Fibroblast of lung (primary cell): ENCODE results near the gene DKKL1.

ENCODE experiments used
- EZH2 ChIP-seq: IDR thresholded peaks from 2 replicates; pipeline ENCODE4 v1.5.1; 2012; ENCODE audit warnings: low read length, control low read depth, mild to moderate bottlenecking; ENCODE audit errors: missing control alignments
- TF ChIP-seq, protein P1 (sequence below), 2 donors: IDR thresholded peaks in 1 of 2; conservative IDR thresholded peaks in 1 of 2; 1 replicate in 1 of 2; 2 replicates in 1 of 2; pipeline ENCODE4 v1.5.1; 2011 to 2012; ENCODE audit warnings: low read length in 2 of 2, control low read depth in 1 of 2, inconsistent platforms in 1 of 2, low read depth in 1 of 2, mild to moderate bottlenecking in 1 of 2

DNA sequence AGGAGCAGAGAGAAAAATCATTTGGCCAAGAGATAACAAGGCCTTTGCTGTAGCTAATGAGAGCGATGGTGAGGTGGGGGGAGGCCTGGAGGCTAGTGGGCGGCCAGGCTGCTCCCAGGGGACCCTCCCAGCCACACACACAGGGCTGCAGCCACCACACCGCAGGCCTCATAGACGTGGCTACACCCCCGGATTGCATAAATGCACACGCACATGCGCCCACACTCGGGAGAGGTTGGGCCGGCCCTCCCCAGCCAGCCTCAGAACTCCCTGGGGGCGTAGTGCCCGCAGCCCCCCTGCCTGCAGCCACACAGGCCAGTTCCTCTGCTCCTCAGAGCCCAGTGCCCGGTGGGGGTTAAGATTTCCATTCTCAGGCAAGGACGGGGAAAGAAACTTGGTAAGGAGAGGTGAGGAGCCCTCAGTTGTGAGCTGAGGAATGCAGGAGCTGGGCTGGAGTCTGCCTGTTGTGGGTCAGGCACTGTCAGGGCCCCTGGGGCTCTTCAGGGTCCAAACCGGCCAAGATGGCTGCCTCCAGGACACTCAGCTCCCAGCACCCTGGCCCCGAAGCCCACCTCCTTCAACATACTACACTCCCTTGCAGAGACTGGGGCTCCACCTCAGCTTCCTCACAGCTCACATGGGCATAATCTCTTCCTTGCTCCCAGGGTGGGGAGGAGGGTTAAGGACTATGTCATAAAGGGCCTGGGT is 51.6 kb downstream of the DKKL1 start:
- no peak for TF ChIP-seq EZH2
- TF ChIP-seq, protein P1, sequence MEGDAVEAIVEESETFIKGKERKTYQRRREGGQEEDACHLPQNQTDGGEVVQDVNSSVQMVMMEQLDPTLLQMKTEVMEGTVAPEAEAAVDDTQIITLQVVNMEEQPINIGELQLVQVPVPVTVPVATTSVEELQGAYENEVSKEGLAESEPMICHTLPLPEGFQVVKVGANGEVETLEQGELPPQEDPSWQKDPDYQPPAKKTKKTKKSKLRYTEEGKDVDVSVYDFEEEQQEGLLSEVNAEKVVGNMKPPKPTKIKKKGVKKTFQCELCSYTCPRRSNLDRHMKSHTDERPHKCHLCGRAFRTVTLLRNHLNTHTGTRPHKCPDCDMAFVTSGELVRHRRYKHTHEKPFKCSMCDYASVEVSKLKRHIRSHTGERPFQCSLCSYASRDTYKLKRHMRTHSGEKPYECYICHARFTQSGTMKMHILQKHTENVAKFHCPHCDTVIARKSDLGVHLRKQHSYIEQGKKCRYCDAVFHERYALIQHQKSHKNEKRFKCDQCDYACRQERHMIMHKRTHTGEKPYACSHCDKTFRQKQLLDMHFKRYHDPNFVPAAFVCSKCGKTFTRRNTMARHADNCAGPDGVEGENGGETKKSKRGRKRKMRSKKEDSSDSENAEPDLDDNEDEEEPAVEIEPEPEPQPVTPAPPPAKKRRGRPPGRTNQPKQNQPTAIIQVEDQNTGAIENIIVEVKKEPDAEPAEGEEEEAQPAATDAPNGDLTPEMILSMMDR (conservative IDR thresholded peaks at IDR 0.05 in 1 of 2, IDR thresholded peaks at IDR 0.05 in 1 of 2; ENCODE audit: low read depth in 1 of 2, low read length in 2 of 2) = no peak
